MCF 10A (cell line): ENCODE results near the gene ATG5. TPM values are rescaled to one million over a fixed set of nuclear protein-coding genes. Genes with fewer than 3 reads are reported as not detected.
A peak's percentile ranks its signal among the peaks of the same experiment; 100 is the strongest.

Experiments
- BruUV-seq: library from RNA; stranded (reverse); fragments of 400-500 nt; replicated peaks from 2 replicates; lab custom pipeline; 2021; lab: Mats Ljungman, UMichigan
- CTCF ChIA-PET: fragments of 300-600 bp; sonication (Branson Sonifier 250); formaldehyde crosslinking; extraction: SDS; loops from one replicate; lab custom pipeline; 2021; ENCODE audit warnings: antibody characterized with exemption, inconsistent platforms; lab: Yijun Ruan, JAX
- POLR2A ChIA-PET: fragments of 300-600, 350-650 bp; sonication (Branson Sonifier 250); formaldehyde crosslinking; extraction: SDS; loops from one replicate; lab custom pipeline; 2020; ENCODE audit warnings: antibody characterized with exemption, inconsistent platforms; lab: Yijun Ruan, JAX
- DNase-seq: peaks from one replicate; pipeline ENCODE4 v3.0.0-alpha.2; 2018; ENCODE audit not compliant: unreplicated experiment
- H3K27ac Mint-ChIP-seq: one replicate; pipeline ENCODE4 v1.8.0; 2022; ENCODE audit warnings: mild to moderate bottlenecking, low read depth, mixed read lengths; ENCODE audit not compliant: unreplicated experiment
- H3K27me3 Mint-ChIP-seq: one replicate; pipeline ENCODE4 v1.8.0; 2022; ENCODE audit warnings: mixed read lengths; ENCODE audit not compliant: insufficient read depth, unreplicated experiment
- H3K36me3 Mint-ChIP-seq: one replicate; pipeline ENCODE4 v1.8.0; 2022; ENCODE audit warnings: mild to moderate bottlenecking, moderate library complexity, mixed read lengths; ENCODE audit not compliant: insufficient read depth, unreplicated experiment
- H3K4me1 Mint-ChIP-seq: one replicate; pipeline ENCODE4 v1.8.0; 2022; ENCODE audit warnings: mixed read lengths; ENCODE audit not compliant: insufficient read depth, unreplicated experiment
- H3K4me3 Mint-ChIP-seq: one replicate; pipeline ENCODE4 v1.8.0; 2022; ENCODE audit warnings: mild to moderate bottlenecking, moderate library complexity, mixed read lengths; ENCODE audit not compliant: unreplicated experiment
- H3K9me3 Mint-ChIP-seq: one replicate; pipeline ENCODE4 v1.8.0; 2022; ENCODE audit warnings: mixed read lengths; ENCODE audit not compliant: unreplicated experiment
- intact Hi-C: fragments of 100-400 bp; cut with micrococcal nuclease; formaldehyde crosslinking; loops from 2 replicates; pipeline ENCODE4 v1.14.1; 2022
- total RNA-seq: library from RNA; stranded (reverse); gene quantifications from 2 replicates; pipeline ENCODE4 v1.2.3, GENCODE V29; 2022
- TF ChIP-seq, protein P1 (sequence below): fragments of 200-600 bp; IDR thresholded peaks from one replicate; pipeline ENCODE4 v1.8.0; 2022; ENCODE audit warnings: antibody characterized with exemption, mild to moderate bottlenecking; ENCODE audit not compliant: unreplicated experiment

The ATG5 gene
- total RNA-seq, 1 experiment from 2014 or later = 33.3 TPM

GRCh38 chr6:106370639-106371038 is 45.1 kb upstream of the ATG5 start:
- TF ChIP-seq, protein P1, sequence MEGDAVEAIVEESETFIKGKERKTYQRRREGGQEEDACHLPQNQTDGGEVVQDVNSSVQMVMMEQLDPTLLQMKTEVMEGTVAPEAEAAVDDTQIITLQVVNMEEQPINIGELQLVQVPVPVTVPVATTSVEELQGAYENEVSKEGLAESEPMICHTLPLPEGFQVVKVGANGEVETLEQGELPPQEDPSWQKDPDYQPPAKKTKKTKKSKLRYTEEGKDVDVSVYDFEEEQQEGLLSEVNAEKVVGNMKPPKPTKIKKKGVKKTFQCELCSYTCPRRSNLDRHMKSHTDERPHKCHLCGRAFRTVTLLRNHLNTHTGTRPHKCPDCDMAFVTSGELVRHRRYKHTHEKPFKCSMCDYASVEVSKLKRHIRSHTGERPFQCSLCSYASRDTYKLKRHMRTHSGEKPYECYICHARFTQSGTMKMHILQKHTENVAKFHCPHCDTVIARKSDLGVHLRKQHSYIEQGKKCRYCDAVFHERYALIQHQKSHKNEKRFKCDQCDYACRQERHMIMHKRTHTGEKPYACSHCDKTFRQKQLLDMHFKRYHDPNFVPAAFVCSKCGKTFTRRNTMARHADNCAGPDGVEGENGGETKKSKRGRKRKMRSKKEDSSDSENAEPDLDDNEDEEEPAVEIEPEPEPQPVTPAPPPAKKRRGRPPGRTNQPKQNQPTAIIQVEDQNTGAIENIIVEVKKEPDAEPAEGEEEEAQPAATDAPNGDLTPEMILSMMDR = no peak
- Mint-ChIP-seq H3K27ac (peak overlapping the region; percentile 59), H3K9me3 (no peaks in the 10 kb centered on the region), H3K4me1 (peaks cover 15% of the 10 kb centered on the region), H3K36me3 (peaks cover 6% of the 10 kb centered on the region), H3K27me3 (no peaks in the 10 kb centered on the region), H3K4me3 (no peak overlapping the region)
- CTCF ChIA-PET = interaction anchor here (1.0 to 4.5 kb wide), 6 partner anchors 10 to 75 kb away, joined by 3 to 31 read pairs (median 4); partner anchors contain the start of gene CRYBG1
- no TSS peak for BruUV-seq
- peak; percentile 78 for DNase-seq
- POLR2A ChIA-PET = interaction anchor here (0.6 to 2.2 kb wide), 4 partner anchors 10 to 271 kb away, joined by 3 to 15 read pairs (median 5); partner anchors contain the start of genes ATG5 and CRYBG1
- intact Hi-C loops = no loop called here

DNA sequence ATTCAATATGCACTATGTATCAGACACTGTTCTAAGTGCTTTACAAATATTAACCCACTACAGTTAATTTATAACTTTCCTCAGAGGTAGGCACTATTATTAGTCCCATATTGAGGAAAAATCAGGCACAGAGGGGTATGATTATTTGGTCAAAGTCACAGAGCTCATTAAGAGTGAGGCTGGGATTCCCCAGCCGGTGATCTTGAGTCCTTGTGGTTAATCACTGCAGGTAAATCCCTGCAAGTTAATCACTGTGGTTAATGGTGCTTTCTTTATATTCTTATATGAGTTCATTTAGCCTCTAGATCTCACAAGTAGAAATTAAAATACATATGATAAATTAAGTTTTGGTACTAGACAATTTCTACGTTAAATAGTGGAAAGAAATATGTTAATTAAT is 44.2 kb upstream of the ATG5 start:
- Mint-ChIP-seq H3K4me1 (peaks cover 15% of the 10 kb centered on the region), H3K36me3 (peaks cover 6% of the 10 kb centered on the region), H3K4me3 (no peak overlapping the region), H3K27me3 (no peaks in the 10 kb centered on the region), H3K27ac (no peak overlapping the region), H3K9me3 (no peaks in the 10 kb centered on the region)
- TF ChIP-seq, protein P1 = no peak
- POLR2A ChIA-PET = interaction anchor here (0.5 to 2.2 kb wide), 8 partner anchors 9 to 959 kb away, joined by 3 to 15 read pairs (median 4); partner anchors contain the start of gene CRYBG1
- intact Hi-C loops = no loop called here
- no TSS peak for BruUV-seq
- CTCF ChIA-PET = interaction anchor here (1.1 to 4.5 kb wide), 3 partner anchors 10 to 197 kb away, joined by 3 to 31 read pairs (median 3); partner anchors contain the start of gene CRYBG1
- no peak for DNase-seq

DNA sequence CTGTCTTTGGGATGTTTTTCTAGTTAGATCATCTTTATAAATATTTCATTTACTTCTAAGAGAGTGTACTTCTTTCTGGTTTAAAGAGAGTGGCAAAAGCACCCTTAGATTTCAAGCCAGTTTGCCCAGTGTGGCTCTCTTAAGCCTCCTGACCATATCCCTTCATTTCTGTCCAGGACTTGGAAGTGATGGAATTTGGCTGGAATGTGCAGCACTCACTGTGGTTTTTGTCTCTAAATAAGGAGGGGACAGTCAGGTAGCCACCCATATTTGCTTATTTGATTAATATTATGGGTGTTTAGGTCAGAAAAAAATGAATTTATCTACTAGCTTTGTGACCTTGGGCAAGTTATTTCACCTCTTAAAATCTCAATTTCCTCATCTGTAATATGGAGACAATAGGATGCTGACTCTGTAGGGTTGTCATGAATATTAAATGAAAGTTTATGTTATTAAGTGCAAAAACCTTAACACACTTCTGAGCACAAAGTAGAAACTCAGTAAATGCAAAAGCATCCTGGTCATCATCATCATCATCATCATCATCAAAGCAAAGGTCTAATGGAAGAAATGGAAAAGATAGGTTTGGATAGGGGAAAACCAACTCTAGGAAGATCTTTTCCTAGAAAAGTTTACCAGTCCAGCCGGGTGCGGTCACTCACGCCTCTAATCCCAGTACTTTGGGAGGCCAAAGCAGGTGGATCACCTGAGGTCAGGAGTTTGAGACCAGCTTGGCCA is 38.0 kb upstream of the ATG5 start:
- DNase-seq = no peak
- no peak overlapping the region for H3K27ac Mint-ChIP-seq
- TF ChIP-seq, protein P1 = no peak
- no peaks in the 10 kb centered on the region for H3K27me3 Mint-ChIP-seq
- BruUV-seq = no TSS peak
- H3K4me3 Mint-ChIP-seq = no peak overlapping the region
- intact Hi-C loops = no loop called here
- no peaks in the 10 kb centered on the region for H3K9me3 Mint-ChIP-seq
- H3K36me3 Mint-ChIP-seq = peaks cover 7% of the 10 kb centered on the region
- H3K4me1 Mint-ChIP-seq = no peaks in the 10 kb centered on the region
- ChIA-PET CTCF (interaction anchor here (1.8 kb wide), 1 partner anchor 24 kb away, joined by 7 read pairs; no protein-coding TSS in a partner anchor), POLR2A (interaction anchor here (0.9 kb wide), 1 partner anchor 77 kb away, joined by 4 read pairs; no protein-coding TSS in a partner anchor)

DNA sequence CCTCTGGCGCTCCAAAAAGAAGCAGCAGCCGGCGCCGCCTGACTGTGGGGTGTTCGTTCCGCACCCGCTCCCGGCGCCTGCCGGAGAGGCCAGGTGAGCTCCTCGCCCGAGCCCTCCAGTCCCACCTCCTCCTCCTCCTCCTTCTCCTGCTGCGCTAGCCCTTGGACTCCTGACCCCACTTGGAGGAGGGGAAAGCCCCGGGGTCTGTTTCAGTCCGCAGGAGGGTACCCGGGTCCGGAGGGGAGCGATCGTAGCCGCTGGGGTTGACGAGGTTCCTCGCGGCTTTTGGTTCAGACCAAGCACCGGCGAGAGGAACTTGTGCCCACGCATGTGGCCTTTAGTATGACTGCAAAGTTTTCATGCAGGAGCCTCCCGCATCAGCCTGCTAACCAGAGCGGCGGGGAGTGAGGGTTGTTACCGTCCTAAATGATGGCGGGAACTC is 35.5 kb upstream of the ATG5 start:
- CTCF ChIA-PET = interaction anchor here (0.6 to 3.0 kb wide), 27 partner anchors 9 to 695 kb away, joined by 3 to 31 read pairs (median 5); no protein-coding TSS in a partner anchor
- intact Hi-C loops = loop anchor here (1.0 kb wide), 1 partner anchor 79 kb away; no protein-coding TSS in a partner anchor
- H3K36me3 Mint-ChIP-seq = peaks cover 7% of the 10 kb centered on the region
- no TSS peak for BruUV-seq
- H3K27me3 Mint-ChIP-seq = no peaks in the 10 kb centered on the region
- H3K27ac Mint-ChIP-seq = no peak overlapping the region
- TF ChIP-seq, protein P1 = no peak
- no peaks in the 10 kb centered on the region for H3K9me3 Mint-ChIP-seq
- H3K4me1 Mint-ChIP-seq = no peaks in the 10 kb centered on the region
- H3K4me3 Mint-ChIP-seq = peak overlapping the region; percentile 74
- POLR2A ChIA-PET = interaction anchor here (0.6 to 2.5 kb wide), 8 partner anchors 10 to 151 kb away, joined by 3 to 15 read pairs (median 4); no protein-coding TSS in a partner anchor
- DNase-seq = peak; percentile 54
